ENCODE data around the gene LYPLA2.

- TF ChIP-seq CTCF (IDR thresholded peaks at IDR 0.05; ENCODE audit: low read depth, low read length, poor library complexity, severe bottlenecking) (no peak), EZH2phosphoT487 (IDR thresholded peaks at IDR 0.05; ENCODE audit: borderline replicate concordance, low read length) (no peak)
Observed at GRCh38 chr1:23768733-23769132, 22.2 kb upstream of the LYPLA2 start.

All from DOHH2 (cell line).